Mammary epithelial cell (primary cell): ENCODE data around the gene CYLD.

Experiments
- CTCF ChIP-seq, 2 donors: IDR thresholded peaks in 1 of 2; conservative IDR thresholded peaks in 1 of 2; 2 replicates each; pipeline ENCODE4 v1.5.1; 2011 to 2012; ENCODE audit warnings: inconsistent platforms in 2 of 2, low read length in 2 of 2, mild to moderate bottlenecking in 2 of 2, control low read depth in 1 of 2, low read depth in 1 of 2; ENCODE audit not compliant: insufficient read depth in 1 of 2; ENCODE audit errors: extremely low read depth in 1 of 2
- EZH2 ChIP-seq: IDR thresholded peaks from 2 replicates; pipeline ENCODE4 v1.6.1; 2012; ENCODE audit warnings: low read length, inconsistent platforms, borderline replicate concordance

GRCh38 chr16:50709061-50709684 is 32.7 kb upstream of the CYLD start:
- TF ChIP-seq CTCF (conservative IDR thresholded peaks at IDR 0.05 in 1 of 2, IDR thresholded peaks at IDR 0.05 in 1 of 2; ENCODE audit: extremely low read depth in 1 of 2, insufficient read depth in 1 of 2, low read depth in 1 of 2, low read length in 2 of 2) (no peak), EZH2 (no peak)
